Hepatocyte (in vitro differentiated cells): Measurements from ENCODE around the gene NLRX1.

Source experiments
- CTCF ChIP-seq: fragments of 200-600 bp; sonication (generic); IDR thresholded peaks from 2 replicates; pipeline ENCODE4 v1.5.1; 2016; ENCODE audit warnings: antibody characterized with exemption, mild to moderate bottlenecking; ENCODE audit not compliant: poor library complexity
- EZH2 ChIP-seq: fragments of 200-600 bp; sonication (generic); IDR thresholded peaks from 2 replicates; pipeline ENCODE4 v1.6.1; 2016; ENCODE audit warnings: antibody characterized with exemption, mild to moderate bottlenecking, borderline replicate concordance

- no peak for TF ChIP-seq CTCF
- no peak for TF ChIP-seq EZH2
Observed at GRCh38 chr11:119206511-119207414, 38.2 kb downstream of the NLRX1 start.
